ENCODE results near the gene PCGF2.
"Not testable (repeated sequence)": the region's sequence is repeated elsewhere in the genome, so short reads cannot be mapped to it uniquely, and the experiment has no call there.

The PCGF2 gene

GRCh38 chr17:38748149-38748891, at the start of gene PCGF2:
TSS of gene PCGF2 (minus strand) at chr17:38748336. CDS start at chr17:38740402, 7,934 bp downstream.
- DNase-seq, result peak; percentile 88 to 89

- DNase-seq, result no peak
Measured at GRCh38 chr17:38797828-38798227, 49.7 kb upstream of the PCGF2 start.

- no peak for DNase-seq
Measured at GRCh38 chr17:38797158-38797490, 49.0 kb upstream of the PCGF2 start.

DNA sequence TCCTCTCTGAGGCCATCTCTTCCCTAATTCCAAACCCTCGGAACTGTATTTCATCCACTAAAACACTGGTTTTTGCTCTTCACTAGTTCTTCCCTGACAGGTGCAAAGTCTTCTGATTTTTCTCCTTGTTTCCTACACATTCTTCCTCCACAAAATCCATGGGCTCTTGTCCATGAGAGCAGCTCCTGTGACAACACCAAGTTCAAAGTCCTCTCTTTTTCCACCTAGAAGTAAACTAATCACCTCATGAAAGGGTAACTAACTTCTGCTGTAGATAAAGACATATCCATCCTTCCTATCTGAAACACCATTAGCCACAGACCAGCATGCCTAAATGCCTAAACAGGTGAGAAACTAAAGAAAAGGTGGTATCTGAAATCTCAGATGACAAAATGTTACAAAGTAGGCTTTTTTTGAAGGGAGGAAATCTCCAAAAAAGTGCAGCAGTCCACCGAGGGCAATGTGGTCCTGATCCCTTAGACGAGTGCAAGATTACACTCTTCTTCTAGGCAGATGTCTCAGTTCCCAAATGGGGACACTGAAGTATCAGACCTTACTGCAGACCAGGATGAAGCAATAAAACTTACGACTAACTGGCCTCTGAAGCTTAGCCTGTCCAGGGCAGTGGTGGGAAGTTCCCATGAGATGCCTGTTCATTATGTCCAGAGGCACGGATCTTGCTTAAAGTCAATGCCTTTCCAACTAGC, 48.5 kb upstream of the PCGF2 start:
- no peak for DNase-seq

DNA sequence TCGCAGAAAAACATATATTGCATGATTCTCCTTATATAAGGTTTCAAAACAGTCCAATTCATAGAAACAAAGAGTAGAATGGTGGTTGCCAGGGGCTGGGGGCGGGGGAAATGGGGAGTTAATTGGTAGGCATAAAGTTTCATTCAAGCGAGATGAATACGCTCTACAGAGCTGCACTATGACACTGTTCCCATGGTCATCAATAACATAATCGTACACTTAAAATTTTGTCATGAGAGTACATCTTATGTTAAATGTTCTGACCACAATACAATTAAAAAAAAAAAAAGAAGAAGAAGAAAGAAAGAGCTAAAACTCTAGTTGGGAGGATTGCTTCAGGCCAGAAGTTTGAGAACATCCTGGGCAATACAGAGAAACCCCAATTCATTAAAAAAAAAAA, 46.1 kb upstream of the PCGF2 start:
- DNase-seq, result no peak

GRCh38 chr17:38791162-38791561, 43.0 kb upstream of the PCGF2 start:
- no peak for DNase-seq

- not testable (repeated sequence) for DNase-seq
Measured at GRCh38 chr17:38790148-38790707, 42.1 kb upstream of the PCGF2 start.

GRCh38 chr17:38789185-38789584, 41.0 kb upstream of the PCGF2 start:
- DNase-seq, result no peak

- DNase-seq, result not testable (repeated sequence)
Measured at GRCh38 chr17:38787999-38788398, 39.9 kb upstream of the PCGF2 start.

DNA sequence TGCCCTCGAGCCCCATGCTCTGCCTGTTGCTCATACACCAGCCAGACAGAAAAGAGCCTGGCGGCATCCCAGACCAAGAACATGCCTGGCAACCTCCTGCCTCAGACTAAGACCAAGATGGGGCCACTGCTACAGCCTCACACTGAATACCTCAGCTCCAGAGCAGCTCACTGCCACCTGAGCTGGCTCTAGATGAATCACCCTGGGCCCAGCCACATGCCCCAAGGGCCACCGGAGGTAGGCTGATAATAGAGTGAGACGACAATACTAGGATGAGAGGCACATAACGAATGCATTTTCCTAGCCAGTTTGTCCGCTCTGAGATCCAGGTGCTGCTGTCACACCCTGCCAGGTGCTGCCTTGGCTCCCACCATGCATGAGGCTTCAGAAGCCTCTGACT, 38.2 kb upstream of the PCGF2 start:
- no peak for DNase-seq

DNA sequence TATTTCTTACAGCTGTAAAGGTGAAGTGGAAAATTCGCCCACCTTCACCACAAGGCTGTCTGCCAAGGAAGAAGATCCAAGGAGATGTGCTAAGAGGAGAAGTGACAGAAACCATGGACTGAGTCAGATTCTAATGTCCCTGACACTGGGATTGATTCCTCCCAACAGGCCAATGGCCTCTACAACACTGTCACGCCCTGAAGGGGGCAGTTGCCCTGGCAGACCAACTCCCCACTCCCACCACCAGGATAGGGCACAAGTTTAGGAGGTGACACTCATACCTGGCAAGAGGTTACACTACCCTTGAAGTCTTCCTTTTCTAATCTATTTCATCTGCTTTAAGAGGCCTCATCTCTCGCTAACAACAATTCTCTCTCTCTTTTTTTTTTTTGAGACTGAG, 35.1 kb upstream of the PCGF2 start:
- no peak for DNase-seq

- no peak for DNase-seq
Measured at GRCh38 chr17:38779965-38780752, 32.0 kb upstream of the PCGF2 start.

DNA sequence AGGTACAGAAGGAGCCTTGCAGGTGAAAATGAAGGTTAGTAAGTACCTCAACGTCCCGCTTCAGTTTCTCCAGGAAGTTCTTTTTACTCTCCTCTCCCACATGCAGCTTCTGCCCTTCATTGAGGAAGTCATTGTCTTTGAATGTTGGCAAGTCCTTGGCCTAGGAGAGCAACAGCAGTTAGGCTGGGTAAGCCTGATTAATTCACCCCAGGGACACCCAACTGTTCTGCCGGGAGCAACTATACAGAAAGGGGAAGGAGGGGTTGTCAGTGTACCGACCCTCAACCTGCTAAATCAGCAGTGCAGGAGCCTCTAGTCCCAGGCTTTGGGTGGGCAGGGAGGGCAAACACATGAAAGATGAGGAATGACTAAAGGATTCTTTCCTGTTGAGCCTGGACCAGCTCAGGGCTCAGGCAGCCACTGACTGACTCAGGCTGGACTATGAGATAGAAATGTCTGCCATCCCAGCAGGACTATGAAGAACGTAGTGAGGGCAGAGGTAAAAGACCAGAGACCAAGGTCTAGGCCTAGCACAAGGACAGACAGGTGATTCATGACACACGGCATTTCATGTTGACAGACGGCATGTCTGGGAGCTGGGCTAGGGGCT, 29.6 kb upstream of the PCGF2 start:
- DNase-seq, result no peak

DNA sequence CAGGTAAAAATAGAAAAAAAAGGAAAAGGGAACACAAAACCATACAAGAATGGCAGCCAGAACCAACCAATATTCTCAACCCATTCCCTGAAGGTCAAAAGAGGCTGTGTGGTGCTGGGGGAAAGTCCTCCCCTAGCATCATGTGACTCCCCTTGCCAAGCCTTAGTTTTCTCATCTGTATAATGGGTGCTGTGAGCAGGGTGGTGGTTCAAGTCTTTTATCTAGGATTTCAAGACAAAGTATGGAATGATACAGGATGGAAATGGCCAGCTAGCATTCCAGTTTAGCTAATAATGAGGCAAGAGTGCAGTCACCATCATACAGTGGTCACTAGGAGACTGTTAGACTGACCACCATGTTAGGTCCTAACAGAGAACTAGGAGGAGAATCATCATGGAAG, 25.1 kb upstream of the PCGF2 start:
- DNase-seq, result no peak

DNA sequence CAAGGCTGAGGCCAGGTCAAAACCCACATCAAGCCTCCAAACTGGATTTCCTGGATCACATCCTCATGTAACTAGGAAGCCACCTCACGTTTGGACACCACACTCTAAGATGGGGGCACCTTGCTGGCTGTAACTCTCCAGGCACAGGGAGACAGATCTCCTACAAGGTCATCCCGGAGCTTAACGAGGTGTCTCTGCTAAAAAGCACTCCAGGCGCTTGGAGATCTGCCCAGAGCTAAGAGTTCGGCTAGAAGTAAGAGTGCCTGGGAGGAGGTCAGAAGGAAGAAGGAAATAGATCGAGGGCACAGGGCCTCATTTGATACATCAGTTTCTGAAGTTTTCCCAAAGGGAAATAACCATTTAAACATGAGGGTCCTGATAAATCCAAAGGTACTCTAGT, 20.3 kb upstream of the PCGF2 start:
- no peak for DNase-seq

DNA sequence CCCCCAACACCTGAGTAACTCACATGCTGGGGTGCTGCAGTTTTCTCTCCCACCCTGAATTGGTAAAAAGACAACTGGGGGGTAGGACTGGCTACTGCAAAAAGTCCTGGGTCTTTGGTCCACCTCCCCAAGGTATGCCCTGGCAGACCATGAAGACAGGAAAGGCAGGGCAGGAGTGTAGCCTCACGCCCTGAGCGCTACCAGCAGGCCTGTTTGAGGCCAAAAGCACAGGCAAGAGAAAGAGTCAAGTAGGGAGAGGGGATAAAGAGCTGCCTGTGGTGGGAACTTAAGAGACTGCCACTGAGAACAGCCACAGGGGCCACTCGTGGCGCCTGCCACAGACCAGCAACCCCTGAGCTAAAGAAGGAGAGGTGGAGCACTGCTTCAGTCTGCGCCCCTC, 18.2 kb upstream of the PCGF2 start:
- no peak for DNase-seq

GRCh38 chr17:38762231-38762630, 14.1 kb upstream of the PCGF2 start:
- DNase-seq, result no peak

- no peak for DNase-seq
Measured at GRCh38 chr17:38761612-38762011, 13.5 kb upstream of the PCGF2 start.

- no peak for DNase-seq
Measured at GRCh38 chr17:38753071-38753506, 5.0 kb upstream of the PCGF2 start.

GRCh38 chr17:38752308-38753070, 4.4 kb upstream of the PCGF2 start, which contains the start of gene PSMB3:
TSS of gene PSMB3 (plus strand) at chr17:38752741. CDS start at chr17:38752827, 86 bp downstream.
- DNase-seq, result peak; percentile 92 to 99

GRCh38 chr17:38751808-38752307, 3.7 kb upstream of the PCGF2 start:
- peak; percentile 78 to 80 for DNase-seq

Data from NCI-H187 (cell line).